ENCODE results near the gene AP5S1. TPM values are rescaled to one million over a fixed set of nuclear protein-coding genes. Genes with fewer than 3 reads are reported as not detected.

The AP5S1 gene
- total RNA-seq, 1 donor from 2014 or later = 13.8 TPM

DNA sequence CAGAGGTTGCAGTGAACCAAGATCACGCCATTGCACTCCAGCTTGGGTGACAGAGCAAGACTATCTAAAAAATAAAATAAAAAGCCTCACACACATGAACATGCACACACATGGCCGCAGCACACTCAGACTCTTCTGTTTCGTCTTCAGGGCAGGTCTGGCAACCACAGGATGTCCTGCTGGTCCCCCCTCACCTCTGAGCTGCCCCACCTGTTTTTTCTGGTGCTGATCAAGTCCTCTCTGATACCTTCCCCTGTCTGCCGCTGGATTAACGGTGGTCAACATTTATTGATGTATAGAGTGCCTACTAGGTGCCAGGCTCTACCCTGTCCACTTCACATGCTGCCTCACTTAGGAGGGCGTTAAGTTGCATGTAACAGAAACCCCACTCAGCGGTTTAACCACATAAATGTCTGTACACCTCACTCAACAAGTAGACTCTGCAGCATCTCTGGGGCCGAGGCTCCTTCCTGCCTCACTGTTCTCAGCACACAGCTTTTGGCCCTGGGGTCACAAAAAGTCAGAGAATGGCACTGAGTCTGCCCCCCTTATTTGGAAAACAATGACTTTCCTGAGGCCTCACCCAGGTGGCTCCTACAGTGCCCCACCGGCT is 4.5 kb upstream of the AP5S1 start:
- Mint-ChIP-seq H3K9me3 (no peaks in the 10 kb centered on the region), H3K4me3 (no peak overlapping the region), H3K36me3 (no peaks in the 10 kb centered on the region), H3K27ac (no peak overlapping the region), H3K4me1 (peaks cover 34% of the 10 kb centered on the region), H3K27me3 (ENCODE audit: low read depth) (peaks cover 5% of the 10 kb centered on the region)
- DNase-seq (ENCODE audit: low spot score in 2 of 2, unreplicated experiment in 2 of 2) = no peak
- TF ChIP-seq, protein P1, sequence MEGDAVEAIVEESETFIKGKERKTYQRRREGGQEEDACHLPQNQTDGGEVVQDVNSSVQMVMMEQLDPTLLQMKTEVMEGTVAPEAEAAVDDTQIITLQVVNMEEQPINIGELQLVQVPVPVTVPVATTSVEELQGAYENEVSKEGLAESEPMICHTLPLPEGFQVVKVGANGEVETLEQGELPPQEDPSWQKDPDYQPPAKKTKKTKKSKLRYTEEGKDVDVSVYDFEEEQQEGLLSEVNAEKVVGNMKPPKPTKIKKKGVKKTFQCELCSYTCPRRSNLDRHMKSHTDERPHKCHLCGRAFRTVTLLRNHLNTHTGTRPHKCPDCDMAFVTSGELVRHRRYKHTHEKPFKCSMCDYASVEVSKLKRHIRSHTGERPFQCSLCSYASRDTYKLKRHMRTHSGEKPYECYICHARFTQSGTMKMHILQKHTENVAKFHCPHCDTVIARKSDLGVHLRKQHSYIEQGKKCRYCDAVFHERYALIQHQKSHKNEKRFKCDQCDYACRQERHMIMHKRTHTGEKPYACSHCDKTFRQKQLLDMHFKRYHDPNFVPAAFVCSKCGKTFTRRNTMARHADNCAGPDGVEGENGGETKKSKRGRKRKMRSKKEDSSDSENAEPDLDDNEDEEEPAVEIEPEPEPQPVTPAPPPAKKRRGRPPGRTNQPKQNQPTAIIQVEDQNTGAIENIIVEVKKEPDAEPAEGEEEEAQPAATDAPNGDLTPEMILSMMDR (IDR thresholded peaks at IDR 0.05; ENCODE audit: unreplicated experiment) = no peak

DNA sequence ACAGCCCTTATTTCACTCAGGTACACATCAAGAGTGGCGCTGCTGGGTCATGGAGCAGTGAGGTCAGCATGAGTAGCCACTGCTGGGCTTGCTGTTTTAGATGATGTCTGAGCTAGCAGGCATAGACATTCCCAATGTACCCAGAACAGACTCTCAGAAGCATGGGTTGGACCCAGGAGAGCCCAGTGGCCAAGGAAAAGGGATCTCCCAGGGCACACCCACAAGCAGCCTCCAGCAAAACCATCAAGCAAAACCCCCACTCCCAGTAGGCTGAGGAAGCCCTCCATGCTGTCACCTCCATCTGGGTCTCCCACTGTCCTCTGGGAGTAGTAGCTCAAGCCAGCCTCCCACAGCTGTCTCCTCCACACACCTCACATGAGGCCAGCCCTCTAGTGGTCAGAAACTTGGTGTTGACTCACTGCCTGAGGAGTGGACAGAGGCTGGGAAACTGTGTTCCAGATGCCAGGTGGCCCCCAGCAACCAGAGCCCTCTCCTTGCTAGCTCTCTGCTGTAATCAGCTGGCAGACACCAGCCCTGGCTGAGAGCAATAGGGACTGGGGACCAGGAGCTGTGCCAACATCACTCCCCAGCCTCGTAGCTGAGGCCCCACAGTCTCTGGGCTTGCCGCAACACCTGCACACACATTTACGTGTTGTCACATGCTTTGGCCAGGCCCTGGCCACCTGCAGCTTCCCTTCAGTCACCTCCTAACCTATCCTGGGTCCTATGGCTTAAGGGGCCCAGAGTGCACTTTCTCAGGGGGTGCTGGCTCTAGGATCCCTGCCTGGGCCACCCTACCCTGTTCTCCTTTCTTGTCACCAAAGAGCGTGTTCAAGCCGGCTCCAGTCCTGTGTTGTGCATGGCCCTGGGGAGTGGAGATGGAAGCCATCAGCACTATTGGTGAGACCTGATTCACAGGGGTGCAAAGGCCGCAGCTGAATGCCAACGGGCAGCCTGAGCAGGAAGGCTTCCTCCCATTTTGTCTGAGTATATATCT is 1.9 kb upstream of the AP5S1 start:
- DNase-seq (ENCODE audit: low spot score in 2 of 2, unreplicated experiment in 2 of 2) = no peak
- peaks cover 5% of the 10 kb centered on the region for H3K27me3 Mint-ChIP-seq (ENCODE audit: low read depth)
- peak overlapping the region; percentile 44 for H3K27ac Mint-ChIP-seq
- H3K36me3 Mint-ChIP-seq = peaks cover 4% of the 10 kb centered on the region
- no peaks in the 10 kb centered on the region for H3K9me3 Mint-ChIP-seq
- TF ChIP-seq, protein P1 (IDR thresholded peaks at IDR 0.05; ENCODE audit: unreplicated experiment) = peak; percentile 69
- peaks cover 20% of the 10 kb centered on the region for H3K4me1 Mint-ChIP-seq
- no peak overlapping the region for H3K4me3 Mint-ChIP-seq

DNA sequence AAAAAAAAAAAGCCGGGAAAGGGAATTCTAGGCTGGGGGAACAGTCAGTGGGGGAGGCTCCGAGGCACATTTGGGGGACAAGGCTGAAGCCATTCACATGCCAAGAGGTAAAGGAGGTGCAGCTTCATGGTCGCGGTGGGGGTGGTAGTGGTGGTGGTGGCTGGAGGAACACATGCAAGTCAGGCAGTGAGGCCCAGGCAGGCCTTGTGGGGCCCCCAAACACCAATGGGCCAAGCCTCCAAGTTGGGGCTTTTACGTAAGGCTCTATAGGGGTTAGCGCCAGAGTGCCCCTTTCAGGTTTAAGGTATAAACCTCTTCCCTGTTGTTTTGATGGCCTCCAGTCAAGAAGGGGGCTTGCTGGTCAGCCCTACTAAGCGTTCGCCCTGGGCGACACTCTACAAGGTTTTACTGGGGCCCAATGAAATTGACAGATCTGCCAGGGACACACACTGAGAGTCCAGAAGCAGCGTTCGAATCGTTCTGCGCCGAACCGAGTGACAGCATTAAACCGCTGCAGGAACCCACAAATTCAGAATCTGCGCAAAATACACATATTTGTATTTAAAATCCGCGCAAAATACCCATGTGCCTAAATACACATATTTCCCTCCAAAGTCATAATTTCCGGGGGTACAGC is 818 bp upstream of the AP5S1 start:
- H3K36me3 Mint-ChIP-seq = peaks cover 4% of the 10 kb centered on the region
- TF ChIP-seq, protein P1 (IDR thresholded peaks at IDR 0.05; ENCODE audit: unreplicated experiment) = no peak
- H3K4me3 Mint-ChIP-seq = peak overlapping the region; percentile 64
- no peaks in the 10 kb centered on the region for H3K9me3 Mint-ChIP-seq
- peaks cover 18% of the 10 kb centered on the region for H3K4me1 Mint-ChIP-seq
- peak overlapping the region; percentile 93 for H3K27ac Mint-ChIP-seq
- DNase-seq (ENCODE audit: low spot score in 2 of 2, unreplicated experiment in 2 of 2) = no peak
- peaks cover 5% of the 10 kb centered on the region for H3K27me3 Mint-ChIP-seq (ENCODE audit: low read depth)

DNA sequence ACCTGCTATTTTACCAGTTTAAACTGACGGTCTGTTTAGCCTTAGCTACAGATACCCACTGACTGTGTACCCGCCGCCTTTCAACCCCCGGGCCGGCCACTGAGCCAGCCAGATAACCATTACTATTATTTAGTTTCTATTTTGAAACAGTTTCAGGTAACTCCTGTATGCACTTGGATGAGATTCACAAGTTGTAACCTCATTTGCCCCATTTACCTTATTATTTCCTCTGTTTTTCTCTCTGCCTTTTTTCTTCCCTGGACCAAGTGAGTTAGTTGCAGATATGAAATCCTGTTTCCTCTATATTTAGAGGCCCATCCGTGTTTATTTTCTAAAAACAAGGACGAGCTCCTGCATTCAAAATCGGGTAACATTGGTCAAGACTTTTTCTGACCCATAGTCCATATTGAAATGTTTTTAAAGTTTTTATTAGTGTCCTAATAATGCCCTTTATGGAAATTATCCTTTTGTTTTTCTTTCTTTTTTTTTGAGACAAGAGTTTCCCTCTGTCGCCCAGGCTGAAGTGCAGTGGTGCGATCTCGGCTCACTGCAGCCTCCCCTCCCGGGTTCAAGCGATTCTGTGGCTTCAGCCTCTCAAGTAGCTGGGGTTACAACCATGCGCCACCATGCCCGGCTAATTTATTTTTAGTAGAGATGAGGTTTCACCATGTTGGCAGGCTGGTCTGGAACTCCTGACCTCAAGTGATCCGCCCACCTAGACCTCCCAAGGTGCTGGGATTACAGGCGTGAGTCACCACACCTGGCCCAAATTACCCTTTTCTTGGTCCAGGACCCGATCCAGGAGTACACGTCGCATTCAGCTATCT is 767 bp downstream of the AP5S1 start:
- peaks cover 7% of the 10 kb centered on the region for H3K36me3 Mint-ChIP-seq
- TF ChIP-seq, protein P1 (IDR thresholded peaks at IDR 0.05; ENCODE audit: unreplicated experiment) = no peak
- H3K9me3 Mint-ChIP-seq = no peaks in the 10 kb centered on the region
- no peak for DNase-seq (ENCODE audit: low spot score in 2 of 2, unreplicated experiment in 2 of 2)
- peaks cover 18% of the 10 kb centered on the region for H3K4me1 Mint-ChIP-seq
- H3K27ac Mint-ChIP-seq = peak overlapping the region; percentile 98
- peak overlapping the region; percentile 77 for H3K4me3 Mint-ChIP-seq
- peaks cover 5% of the 10 kb centered on the region for H3K27me3 Mint-ChIP-seq (ENCODE audit: low read depth)

DNA sequence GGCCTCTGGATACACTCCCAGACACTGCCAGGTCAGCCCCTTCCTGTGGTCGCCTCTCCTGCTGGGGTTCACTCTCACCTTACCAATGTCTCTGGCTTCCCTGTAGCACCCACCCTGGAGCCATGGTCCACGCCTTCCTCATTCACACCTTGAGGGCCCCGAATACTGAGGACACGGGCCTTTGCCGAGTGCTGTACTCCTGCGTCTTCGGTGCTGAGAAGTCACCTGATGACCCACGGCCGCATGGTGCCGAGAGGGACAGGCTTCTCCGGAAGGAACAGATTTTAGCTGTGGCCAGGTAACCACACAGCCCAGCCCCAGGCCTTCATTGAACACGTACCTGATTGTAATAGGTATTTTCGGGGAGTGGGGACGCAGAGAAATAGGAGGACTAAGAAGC is 1.6 kb downstream of the AP5S1 start:
- Mint-ChIP-seq H3K9me3 (no peaks in the 10 kb centered on the region), H3K27ac (peak overlapping the region; percentile 98), H3K4me3 (peak overlapping the region; percentile 77), H3K27me3 (ENCODE audit: low read depth) (no peaks in the 10 kb centered on the region), H3K4me1 (peaks cover 16% of the 10 kb centered on the region), H3K36me3 (peaks cover 11% of the 10 kb centered on the region)
- TF ChIP-seq, protein P1 (IDR thresholded peaks at IDR 0.05; ENCODE audit: unreplicated experiment) = no peak
- DNase-seq (ENCODE audit: low spot score in 2 of 2, unreplicated experiment in 2 of 2) = no peak
